Measurements from ENCODE around the gene FRMD4A.
"Not testable (repeated sequence)": the region's sequence is repeated elsewhere in the genome, so short reads cannot be mapped to it uniquely, and the experiment has no call there.

FRMD4A gene

DNA sequence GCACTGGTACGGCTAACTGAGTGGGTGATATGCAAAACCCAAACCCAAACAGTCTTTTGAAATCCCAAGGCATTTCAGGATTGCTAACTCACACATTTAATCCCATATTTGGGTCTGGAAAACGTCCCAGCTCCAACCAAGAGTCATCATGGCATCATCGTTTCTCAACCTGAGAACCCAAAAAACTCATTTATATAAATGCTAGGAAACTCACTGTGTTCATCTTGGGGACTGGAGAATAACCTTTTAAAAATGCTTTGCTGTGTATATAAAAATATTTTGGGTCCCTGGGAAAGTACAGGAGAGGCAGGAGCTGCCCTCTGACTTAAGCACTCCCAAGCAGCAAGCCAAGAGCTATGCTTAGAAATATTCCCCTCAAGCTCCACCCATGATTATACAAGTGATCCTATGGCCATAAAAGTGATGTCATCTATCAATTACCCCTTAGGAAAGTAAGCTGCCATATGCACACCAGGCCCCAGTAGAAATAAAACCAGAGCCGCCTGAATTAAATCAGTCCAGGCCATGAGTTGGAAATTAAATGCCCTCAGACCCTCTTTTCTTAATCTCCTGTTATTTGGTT, 352.1 kb downstream of the FRMD4A start:
- peak; percentile 98 for DNase-seq (ENCODE audit: low read depth)

DNA sequence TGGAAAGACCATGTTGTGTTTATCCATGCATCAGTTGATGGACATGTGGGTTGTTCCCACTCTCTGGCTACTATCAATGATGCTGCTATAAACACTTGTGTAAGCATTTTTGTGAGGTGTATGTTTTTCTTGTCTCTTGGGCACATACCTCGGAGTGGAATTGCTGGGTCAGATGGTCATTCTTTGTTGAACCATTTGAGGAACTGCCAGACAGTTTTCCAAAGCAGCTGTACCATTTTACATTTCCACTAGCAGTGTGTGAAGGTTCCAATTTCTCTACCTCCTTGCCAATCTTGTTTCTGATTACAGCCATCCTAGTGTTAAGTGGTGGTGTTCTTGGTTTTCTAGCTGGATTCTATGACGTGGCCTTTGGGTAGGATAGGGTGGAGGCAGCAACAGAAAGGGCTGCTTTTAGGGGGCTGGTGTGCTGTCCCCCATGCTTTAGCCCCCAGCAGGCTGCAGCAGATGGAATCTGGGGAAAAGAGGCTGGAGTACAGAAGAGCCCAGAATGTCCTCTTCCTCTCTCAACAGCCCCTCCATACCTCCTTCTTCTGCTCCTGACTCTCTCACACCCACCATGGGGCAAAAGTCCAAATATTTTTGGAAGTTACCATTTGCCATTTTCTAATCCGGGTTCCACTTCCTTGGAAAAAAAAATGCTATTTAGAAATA, 352.7 kb downstream of the FRMD4A start:
- no peak for DNase-seq (ENCODE audit: low read depth)

GRCh38 chr10:13973742-13974141, 357.0 kb downstream of the FRMD4A start:
- no peak for DNase-seq (ENCODE audit: low read depth)

GRCh38 chr10:13972609-13973008, 358.1 kb downstream of the FRMD4A start:
- no peak for DNase-seq (ENCODE audit: low read depth)

- no peak for DNase-seq (ENCODE audit: low read depth)
These were observed 358.9 kb downstream of the FRMD4A start for GRCh38 chr10:13971601-13972475.

- no peak for DNase-seq (ENCODE audit: low read depth)
These were observed 359.8 kb downstream of the FRMD4A start for GRCh38 chr10:13970957-13971353.

DNA sequence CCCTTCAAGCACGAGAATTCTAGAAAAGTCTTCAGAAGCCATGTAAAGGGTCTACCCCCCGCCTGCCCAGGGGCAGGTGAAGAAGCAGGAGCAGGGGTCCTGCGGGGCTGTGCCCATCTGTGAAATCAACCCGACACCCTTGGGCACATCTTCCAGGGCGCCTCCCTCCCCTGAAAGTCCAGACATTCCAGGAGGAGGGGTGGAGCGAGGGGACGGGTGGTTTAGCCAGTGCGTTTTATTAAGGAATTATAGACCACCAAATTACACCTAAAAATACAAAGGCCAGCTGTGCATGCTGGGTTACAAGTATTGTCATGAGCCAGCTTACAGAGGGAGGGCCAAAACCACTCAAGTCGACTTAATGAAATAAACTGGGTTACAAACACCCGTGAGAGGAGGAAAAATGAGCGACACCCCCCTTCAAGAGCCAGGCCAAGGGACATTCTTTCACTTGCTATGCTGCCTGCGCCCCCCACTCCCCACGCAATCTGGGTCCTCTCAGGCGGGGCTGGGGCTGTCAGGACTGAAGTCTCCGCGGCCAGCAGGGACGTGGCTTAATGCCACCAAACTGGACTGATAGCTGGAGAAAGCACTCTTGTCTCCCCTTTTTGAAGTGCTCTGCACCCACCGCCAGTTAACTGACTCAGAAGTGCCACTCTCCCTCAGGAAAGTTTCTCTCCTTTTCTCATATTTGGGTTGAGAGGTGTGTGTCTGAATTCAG, 360.3 kb downstream of the FRMD4A start:
- no peak for DNase-seq (ENCODE audit: low read depth)

GRCh38 chr10:13969792-13970140, 361.0 kb downstream of the FRMD4A start:
- DNase-seq (ENCODE audit: low read depth) = no peak

DNA sequence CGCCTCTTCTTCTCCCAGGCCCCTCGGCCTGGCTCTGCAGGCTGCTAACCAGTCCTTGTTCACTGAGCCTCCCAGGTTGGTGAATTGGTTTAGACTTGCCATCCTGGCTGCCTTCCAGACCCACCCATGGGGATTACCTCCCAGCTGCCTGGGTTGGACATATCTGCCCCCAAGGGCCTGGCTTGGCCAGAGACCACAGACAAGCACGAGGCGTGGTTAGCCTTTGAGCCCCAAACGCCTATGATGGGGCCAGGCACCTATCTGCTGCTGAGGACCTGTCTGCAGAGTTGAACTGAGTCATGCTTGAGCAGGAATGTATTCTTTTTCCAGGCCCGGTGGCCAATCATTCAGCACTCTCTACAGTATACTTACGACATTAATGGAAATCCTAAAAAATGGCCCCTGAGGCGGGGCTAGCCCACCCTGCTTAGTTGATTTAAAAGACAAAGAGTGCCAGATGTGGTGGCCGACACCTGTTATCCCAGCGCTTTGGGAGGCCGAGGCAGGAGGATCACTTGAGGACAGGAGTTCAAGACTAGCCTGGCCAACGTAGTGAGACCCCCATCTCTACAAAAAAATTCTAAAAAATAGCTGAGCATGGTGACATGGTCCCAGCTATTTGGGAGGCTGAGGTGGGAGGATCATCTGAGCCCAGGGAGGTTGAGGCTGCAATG, 361.5 kb downstream of the FRMD4A start:
- no peak for DNase-seq (ENCODE audit: low read depth)

GRCh38 chr10:13961853-13962252, 368.9 kb downstream of the FRMD4A start:
- no peak for DNase-seq (ENCODE audit: low read depth)

- DNase-seq (ENCODE audit: low read depth) = peak; percentile 85
These were observed 369.6 kb downstream of the FRMD4A start for GRCh38 chr10:13961097-13961496.

DNA sequence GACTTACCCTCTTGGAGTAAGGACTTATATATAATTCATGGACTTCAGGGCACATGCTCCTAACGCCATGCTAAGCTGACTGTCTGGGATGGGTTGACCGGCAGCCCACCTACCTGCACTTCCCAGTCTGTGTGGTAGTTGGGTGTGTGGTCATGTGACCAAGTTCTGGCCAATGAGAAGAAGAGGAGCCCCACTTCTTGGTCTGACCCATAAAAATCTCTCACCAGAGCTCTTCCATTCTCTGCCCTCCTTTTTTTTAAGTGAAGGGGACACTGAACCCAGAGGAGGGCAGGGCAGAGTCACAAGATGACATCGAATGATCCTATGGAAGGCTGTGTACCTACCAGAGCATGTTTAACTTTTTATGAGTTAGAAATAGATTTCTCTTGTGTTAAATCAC, 370.1 kb downstream of the FRMD4A start:
- no peak for DNase-seq (ENCODE audit: low read depth)

DNA sequence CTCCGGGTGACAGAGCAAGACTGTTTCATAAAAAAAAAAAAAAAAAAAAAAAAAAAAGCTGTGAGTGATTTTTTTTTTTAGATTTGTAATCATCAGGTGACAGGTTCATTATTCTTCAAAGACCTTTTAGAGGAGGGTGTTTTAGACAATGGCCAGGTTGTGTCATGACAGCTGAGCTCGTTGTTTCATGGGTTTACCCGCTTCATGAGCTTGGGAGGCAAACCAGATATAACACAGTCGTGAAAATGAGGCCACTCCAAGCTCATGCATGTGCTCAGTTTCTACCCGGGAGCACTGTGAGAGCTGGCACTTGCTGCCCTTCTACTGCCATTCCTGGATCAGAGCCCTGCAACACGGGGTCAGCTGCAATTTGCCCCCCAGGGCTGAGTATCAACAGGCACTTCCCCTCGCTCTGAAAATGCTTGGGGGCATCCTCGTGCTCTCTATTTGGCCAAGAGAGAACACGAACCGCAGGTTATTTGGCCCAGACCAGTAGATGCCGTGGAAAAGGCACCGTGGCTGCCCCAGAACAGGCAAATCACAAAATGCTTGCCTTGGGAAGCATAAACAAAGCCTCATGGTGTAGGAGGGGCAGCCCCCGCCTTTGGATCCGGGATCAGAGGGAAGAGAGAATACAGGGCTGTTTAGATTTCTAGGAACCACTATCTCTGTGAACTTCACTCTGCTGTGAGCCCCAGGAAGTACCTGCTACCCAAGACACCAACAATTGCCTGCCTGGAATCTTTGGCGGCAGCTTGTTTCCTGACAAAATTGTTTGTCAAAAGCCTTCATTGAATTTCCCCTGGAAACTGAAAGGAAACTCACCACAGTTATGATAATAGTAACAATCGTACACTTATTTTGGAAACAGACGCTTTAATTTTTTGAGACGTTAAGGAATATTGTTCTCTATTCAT, 371.0 kb downstream of the FRMD4A start:
- DNase-seq (ENCODE audit: low read depth) = no peak

DNA sequence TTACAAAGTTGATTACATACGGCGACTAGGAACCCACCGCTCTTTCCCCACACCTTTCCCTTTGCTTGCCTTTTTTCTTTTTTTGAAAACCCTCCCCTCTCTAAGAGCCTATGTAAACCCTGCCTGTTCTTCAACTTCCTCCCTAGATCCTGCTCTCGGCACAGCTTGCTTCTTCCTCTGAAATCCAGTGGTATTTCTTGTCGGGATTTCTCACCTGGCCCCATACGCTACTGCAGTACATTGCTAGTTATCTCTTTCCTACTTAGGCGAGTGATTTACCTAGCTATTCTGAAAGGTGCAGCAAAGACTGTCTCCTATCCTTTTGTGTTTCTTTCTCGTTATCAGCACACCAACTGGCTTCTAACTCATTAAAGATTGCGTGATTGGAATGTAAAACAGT, 372.9 kb downstream of the FRMD4A start:
- DNase-seq (ENCODE audit: low read depth) = no peak

DNA sequence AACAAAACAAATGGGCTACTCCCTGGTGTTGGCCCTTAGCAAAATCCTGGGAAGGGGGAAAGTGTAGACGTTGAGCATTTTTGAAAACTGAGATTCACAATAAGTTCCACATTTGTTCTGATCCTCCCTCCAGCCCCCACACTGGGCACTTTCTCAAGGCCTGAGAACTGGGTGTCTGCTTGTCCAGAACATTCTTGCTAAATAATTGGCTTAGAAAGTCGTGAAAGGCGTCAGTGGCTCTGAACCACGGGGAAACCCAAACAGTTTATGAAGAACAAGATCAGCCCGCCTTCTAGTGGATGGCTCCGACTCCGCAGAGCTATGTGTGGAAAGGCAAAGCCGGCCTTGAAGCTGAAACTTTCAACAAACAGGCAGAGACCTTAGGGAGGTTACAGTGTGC, 373.9 kb downstream of the FRMD4A start:
- DNase-seq (ENCODE audit: low read depth) = peak; percentile 80

DNA sequence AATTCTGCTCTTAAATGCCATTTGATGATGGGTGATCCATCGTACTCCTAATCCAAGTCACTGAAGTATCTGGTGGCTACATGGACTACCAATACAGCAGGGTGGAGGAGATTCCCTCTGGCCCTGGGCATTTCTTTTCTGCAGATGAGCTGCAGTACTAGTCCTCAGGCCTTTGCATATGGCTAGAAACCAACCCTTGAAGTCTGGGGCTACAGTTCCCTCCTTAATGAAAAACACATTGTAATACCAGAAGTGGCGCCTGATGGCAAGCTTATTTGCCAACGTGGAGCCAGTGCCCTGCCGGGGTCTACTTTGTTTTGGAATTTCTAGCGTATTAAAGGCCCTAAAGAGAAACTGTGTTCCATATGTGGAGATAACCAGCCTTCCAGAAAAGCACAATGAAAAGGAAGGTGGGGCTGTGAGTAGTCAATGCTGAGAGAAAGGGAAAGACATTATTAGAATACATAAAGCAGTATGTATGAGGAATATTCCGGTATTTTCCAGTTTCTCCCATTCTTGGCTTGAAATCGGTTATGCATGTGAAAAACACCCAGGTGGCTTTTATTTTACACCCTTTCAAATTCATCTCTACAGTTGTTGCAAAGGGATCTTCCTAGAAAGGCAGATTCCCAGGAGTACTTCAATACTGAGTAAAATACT, 375.2 kb downstream of the FRMD4A start:
- no peak for DNase-seq (ENCODE audit: low read depth)

DNA sequence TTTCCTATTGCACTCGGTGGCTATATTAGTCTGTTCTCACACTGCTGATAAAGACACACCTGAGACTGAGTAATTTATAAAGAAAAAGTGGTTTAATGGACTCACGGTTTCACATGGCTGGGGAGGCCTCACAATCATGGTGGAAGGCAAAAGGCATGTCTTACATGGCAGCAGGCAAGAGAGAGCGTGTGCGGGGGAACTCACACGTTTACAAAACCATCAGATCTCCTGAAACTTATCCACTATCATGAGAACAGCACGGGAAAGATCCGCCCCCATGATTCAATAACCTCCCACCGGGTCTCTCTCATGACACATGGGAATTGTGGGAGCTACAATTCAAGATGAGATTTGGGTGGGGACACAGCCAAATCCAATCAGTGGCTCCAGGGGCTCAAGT, 376.5 kb downstream of the FRMD4A start:
- DNase-seq (ENCODE audit: low read depth) = not testable (repeated sequence)

GRCh38 chr10:13953371-13953770, 377.4 kb downstream of the FRMD4A start:
- DNase-seq (ENCODE audit: low read depth) = no peak

GRCh38 chr10:13950543-13950939, 380.2 kb downstream of the FRMD4A start:
- no peak for DNase-seq (ENCODE audit: low read depth)

- peak; percentile 81 for DNase-seq (ENCODE audit: low read depth)
These were observed 380.7 kb downstream of the FRMD4A start for GRCh38 chr10:13949844-13950542.

Data from stromal cell of bone marrow (primary cell).